ENCODE results near the gene CDH5. TPM values are rescaled to one million over a fixed set of nuclear protein-coding genes. Genes with fewer than 3 reads are reported as not detected.

CDH5 gene
- total and polyA plus RNA-seq, 2 of the 8 experiments (the other 6 are each of a cell fraction or from before 2014, with no cell fraction given): 0.32 TPM

DNA sequence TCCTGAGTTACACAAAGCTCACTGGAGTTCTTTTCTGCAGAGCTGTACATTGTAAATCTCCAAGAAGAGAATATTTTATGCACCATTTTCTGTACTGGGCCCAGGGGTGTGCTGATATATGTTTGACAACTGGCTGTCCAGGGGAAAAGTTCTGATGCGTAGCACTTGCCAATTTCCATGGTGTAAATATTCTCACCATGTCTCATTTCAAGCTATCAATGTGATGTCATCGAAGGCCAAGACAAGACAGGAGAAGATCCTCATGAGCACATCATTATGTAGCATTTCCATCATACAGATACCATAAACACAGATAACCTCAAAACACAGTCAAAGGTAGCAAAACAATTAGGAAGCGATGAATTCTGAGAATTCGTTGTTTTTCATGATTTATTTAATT lies 18.9 kb downstream of the CDH5 start:
- Histone ChIP-seq H3K9me3 (ENCODE audit: insufficient read depth in 2 of 2, low read depth in 1 of 2, low read length in 1 of 2) (no peaks in the 10 kb centered on the region), H2BK15ac (ENCODE audit: low read length) (no peak overlapping the region), H3K79me2 (ENCODE audit: control insufficient read depth in 1 of 2, insufficient read depth in 2 of 2, low read length in 2 of 2) (no peaks in the 10 kb centered on the region), H3K23ac (ENCODE audit: insufficient read length) (no peak overlapping the region), H2AK5ac (ENCODE audit: low read depth, low read length) (no peak overlapping the region), H3K23me2 (ENCODE audit: low read depth, low read length) (peaks cover 4% of the 10 kb centered on the region; the same call in 1 of the 2 replicates), H3K27me3 (replicated peaks in 1 of 4; ENCODE audit: control insufficient read depth in 3 of 4, extremely low read depth in 1 of 4, insufficient read depth in 3 of 4, low read length in 3 of 4) (no peaks in the 10 kb centered on the region), H4K8ac (ENCODE audit: extremely low read depth, insufficient read depth, low read length) (no peak overlapping the region), H3K4me3 (ENCODE audit: extremely low read depth in 1 of 4, insufficient read depth in 2 of 4, low read depth in 3 of 4, low read length in 4 of 4) (no peak overlapping the region), H3K36me3 (ENCODE audit: control insufficient read depth in 2 of 4, insufficient read depth in 4 of 4, low read length in 3 of 4) (no peaks in the 10 kb centered on the region), H2AFZ (ENCODE audit: low read length) (no peak overlapping the region), H3K14ac (ENCODE audit: insufficient read length) (no peak overlapping the region), H3K4me1 (replicated peaks in 1 of 4; ENCODE audit: control insufficient read depth in 3 of 4, insufficient read depth in 4 of 4, low read length in 3 of 4) (peaks cover 0 to 3% (median 0%) of the 10 kb centered on the region in 4 experiments; a peak in 3 of 7 replicates), H3K9ac (replicated peaks in 1 of 4; ENCODE audit: extremely low read depth in 1 of 4, low read depth in 3 of 4, low read length in 3 of 4) (no peak overlapping the region), H3K79me1 (ENCODE audit: low read depth, low read length) (no peaks in the 10 kb centered on the region), H3K27ac (ENCODE audit: low read depth, low read length) (no peak overlapping the region), H2BK5ac (ENCODE audit: low read depth, low read length) (no peak overlapping the region), H3K4ac (replicated peaks; ENCODE audit: insufficient read length, low read depth, low read length) (no peak overlapping the region), H3K56ac (replicated peaks; ENCODE audit: insufficient read length, low read depth, low read length) (no peak overlapping the region), H3K4me2 (ENCODE audit: insufficient read depth in 1 of 2, low read depth in 2 of 2, low read length in 2 of 2) (no peak overlapping the region), H3K18ac (ENCODE audit: extremely low read depth, low read length) (no peak overlapping the region), H4K20me1 (replicated peaks in 1 of 2; ENCODE audit: control insufficient read depth in 1 of 2, insufficient read depth in 2 of 2, low read length in 2 of 2) (peaks cover 0 to 2% of the 10 kb centered on the region in 2 experiments), H2BK12ac (ENCODE audit: low read depth, low read length) (no peak overlapping the region), H2BK20ac (ENCODE audit: low read length) (no peak overlapping the region), H2BK120ac (replicated peaks; ENCODE audit: low read depth, low read length) (no peak overlapping the region), H4K91ac (replicated peaks; ENCODE audit: insufficient read length, low read length) (no peak overlapping the region), H4K5ac (ENCODE audit: insufficient read length, low read depth, low read length) (no peak overlapping the region)
- POLR2A ChIA-PET (ENCODE audit: partially characterized antibody): no interaction called here
- CTCF ChIA-PET (ENCODE audit: partially characterized antibody): interaction anchor here (0.6 to 2.9 kb wide), 6 partner anchors 13 to 681 kb away, joined by 3 to 11 read pairs (median 3); no protein-coding TSS in a partner anchor
- 94% methylated on average over 4 of the region's 4 CpGs; no CpG with 5 or more reads in 1 of the 2 experiments for WGBS, 2 experiments (ENCODE audit: extremely low coverage in 1 of 2, insufficient coverage in 1 of 2, insufficient read length in 1 of 2, insufficient replicate concordance in 2 of 2, low coverage in 1 of 2, low lambda C conversion rate in 2 of 2, missing lambda C conversion rate in 1 of 2)
- FAIRE-seq (no peak), DNase-seq (ENCODE audit: low read depth in 1 of 2, low spot score in 2 of 2) (no peak)
- no peak for TF ChIP-seq SUZ12 (IDR thresholded peaks at IDR 0.05; ENCODE audit: low read length)
- no peak for TF ChIP-seq SP4 (IDR thresholded peaks at IDR 0.05; ENCODE audit: low read length)
